Mesenchymal stem cell (in vitro differentiated cells and primary cell): ENCODE results near the gene NR1I2.

ENCODE experiments used
- DNase-seq: peaks from one replicate; pipeline ENCODE4 v3.0.0-alpha.2; 2013
- H2AFZ ChIP-seq: one replicate; pipeline ENCODE4 v1.6.1; 2013; ENCODE audit warnings: low read depth, mild to moderate bottlenecking, control low read depth, inconsistent platforms, low read length, moderate library complexity
- H2AK5ac ChIP-seq: 2 replicates; pipeline ENCODE4 v1.6.1; 2013; ENCODE audit warnings: low read length, moderate library complexity, mild to moderate bottlenecking, inconsistent platforms; ENCODE audit not compliant: severe bottlenecking
- H2BK120ac ChIP-seq: one replicate; pipeline ENCODE4 v1.6.1; 2013; ENCODE audit warnings: low read depth, mild to moderate bottlenecking, inconsistent platforms, low read length, moderate library complexity
- H2BK12ac ChIP-seq, 2 experiments: one replicate each; pipeline ENCODE4 v1.6.1; 2013; ENCODE audit warnings: inconsistent platforms in 2 of 2, low read length in 2 of 2, mild to moderate bottlenecking in 2 of 2, moderate library complexity in 2 of 2, control low read depth in 1 of 2
- H2BK15ac ChIP-seq: one replicate; pipeline ENCODE4 v1.6.1; 2013; ENCODE audit warnings: mild to moderate bottlenecking, low read depth, inconsistent platforms; ENCODE audit not compliant: poor library complexity, severe bottlenecking
- H2BK5ac ChIP-seq: 2 replicates; pipeline ENCODE4 v1.6.1; 2013; ENCODE audit warnings: low read depth, mild to moderate bottlenecking, low read length, control low read depth, inconsistent platforms; ENCODE audit not compliant: poor library complexity, severe bottlenecking
- H3K14ac ChIP-seq, 2 experiments: one replicate each; pipeline ENCODE4 v1.6.1; 2013; ENCODE audit warnings: inconsistent platforms in 2 of 2, low read length in 2 of 2, control low read depth in 1 of 2, mild to moderate bottlenecking in 1 of 2, moderate library complexity in 1 of 2
- H3K18ac ChIP-seq, 2 experiments: one replicate each; pipeline ENCODE4 v1.6.1; 2013; ENCODE audit warnings: inconsistent platforms in 2 of 2, low read length in 2 of 2, control low read depth in 1 of 2, low read depth in 1 of 2, mild to moderate bottlenecking in 1 of 2
- H3K23ac ChIP-seq, 2 experiments: one replicate each; pipeline ENCODE4 v1.6.1; 2013; ENCODE audit warnings: inconsistent platforms in 2 of 2, low read length in 2 of 2, mild to moderate bottlenecking in 2 of 2, moderate library complexity in 2 of 2, control low read depth in 1 of 2
- H3K27ac ChIP-seq: 2 replicates; pipeline ENCODE4 v1.5.1; 2013; ENCODE audit warnings: mild to moderate bottlenecking, moderate library complexity, low read length, control low read depth, inconsistent platforms; ENCODE audit not compliant: poor library complexity, severe bottlenecking
- H3K27me3 ChIP-seq, 2 experiments: 2 replicates each; pipeline versions ENCODE4 v1.6.1 to v1.7.0; 2013; ENCODE audit warnings: low read length in 2 of 2, mild to moderate bottlenecking in 2 of 2, moderate library complexity in 2 of 2, control low read depth in 1 of 2, inconsistent platforms in 1 of 2; ENCODE audit not compliant: control insufficient read depth in 1 of 2, insufficient read depth in 1 of 2
- H3K36me3 ChIP-seq, 2 experiments: 2 replicates each; pipeline versions ENCODE4 v1.6.1 to v1.7.0; 2013; ENCODE audit warnings: low read length in 2 of 2, control low read depth in 1 of 2, inconsistent platforms in 1 of 2, low read depth in 1 of 2, mild to moderate bottlenecking in 1 of 2; ENCODE audit not compliant: insufficient read depth in 2 of 2, control insufficient read depth in 1 of 2
- H3K4ac ChIP-seq, 2 experiments: one replicate each; pipeline ENCODE4 v1.6.1; 2013; ENCODE audit warnings: inconsistent platforms in 2 of 2, low read length in 2 of 2, mild to moderate bottlenecking in 2 of 2, moderate library complexity in 2 of 2, control low read depth in 1 of 2, low read depth in 1 of 2
- H3K4me1 ChIP-seq: 2 replicates; pipeline ENCODE4 v1.6.1; 2013; ENCODE audit warnings: low read depth, low read length, control low read depth; ENCODE audit not compliant: control insufficient read depth, insufficient read depth
- H3K4me2 ChIP-seq: 2 replicates; pipeline ENCODE4 v1.6.1; 2013; ENCODE audit warnings: low read length, mild to moderate bottlenecking, inconsistent platforms; ENCODE audit not compliant: poor library complexity, severe bottlenecking
- H3K4me3 ChIP-seq, 2 experiments: 2 replicates each; pipeline versions ENCODE4 v1.5.1 to v1.7.0; 2013; ENCODE audit warnings: low read length in 2 of 2, mild to moderate bottlenecking in 2 of 2, control low read depth in 1 of 2, low read depth in 1 of 2; ENCODE audit not compliant: insufficient read depth in 1 of 2
- H3K79me1 ChIP-seq: replicated peaks from 2 replicates; pipeline ENCODE4 v1.6.1; 2013; ENCODE audit warnings: mild to moderate bottlenecking, control low read depth, low read length, inconsistent platforms; ENCODE audit not compliant: poor library complexity, severe bottlenecking
- H3K9ac ChIP-seq: 2 replicates; pipeline ENCODE4 v1.7.0; 2013; ENCODE audit warnings: mild to moderate bottlenecking, low read length, moderate library complexity
- H3K9me3 ChIP-seq: 2 replicates; pipeline ENCODE4 v1.7.0; 2013; ENCODE audit warnings: mild to moderate bottlenecking, low read length; ENCODE audit not compliant: control insufficient read depth
- H4K8ac ChIP-seq: one replicate; pipeline ENCODE4 v1.6.1; 2013; ENCODE audit warnings: inconsistent platforms, mild to moderate bottlenecking, low read length, moderate library complexity
- H4K91ac ChIP-seq: one replicate; pipeline ENCODE4 v1.6.1; 2013; ENCODE audit warnings: mild to moderate bottlenecking, low read length, inconsistent platforms
- WGBS: methylation state at CpG from one replicate; pipeline ENCODE4 v1.1.7; 2013; ENCODE audit warnings: mixed read lengths; 5-methylcytosine and 5-hydroxymethylcytosine counted together

NR1I2 gene

GRCh38 chr3:119794401-119794800, 12.5 kb downstream of the NR1I2 start:
- H2BK120ac ChIP-seq: no peak overlapping the region
- H2BK12ac ChIP-seq: no peak overlapping the region
- no peak overlapping the region for H3K18ac ChIP-seq
- H4K8ac ChIP-seq: no peak overlapping the region
- H3K27ac ChIP-seq: no peak overlapping the region
- H3K9ac ChIP-seq: no peak overlapping the region
- H3K79me1 ChIP-seq: no peaks in the 10 kb centered on the region
- H2AK5ac ChIP-seq: no peak overlapping the region
- no peak overlapping the region for H3K4ac ChIP-seq
- peaks cover 0 to 16% of the 10 kb centered on the region in 2 experiments for H3K27me3 ChIP-seq
- H4K91ac ChIP-seq: no peak overlapping the region
- no peak overlapping the region for H3K23ac ChIP-seq
- 87% methylated on average over 1 of the region's 2 CpGs for WGBS
- no peak overlapping the region for H2AFZ ChIP-seq
- DNase-seq: no peak
- H3K14ac ChIP-seq: no peak overlapping the region
- no peaks in the 10 kb centered on the region for H3K9me3 ChIP-seq
- H3K4me1 ChIP-seq: peaks cover 2% of the 10 kb centered on the region
- no peak overlapping the region for H2BK15ac ChIP-seq
- H3K36me3 ChIP-seq: no peaks in the 10 kb centered on the region
- H2BK5ac ChIP-seq: no peak overlapping the region
- H3K4me2 ChIP-seq: no peak overlapping the region
- no peak overlapping the region for H3K4me3 ChIP-seq

DNA sequence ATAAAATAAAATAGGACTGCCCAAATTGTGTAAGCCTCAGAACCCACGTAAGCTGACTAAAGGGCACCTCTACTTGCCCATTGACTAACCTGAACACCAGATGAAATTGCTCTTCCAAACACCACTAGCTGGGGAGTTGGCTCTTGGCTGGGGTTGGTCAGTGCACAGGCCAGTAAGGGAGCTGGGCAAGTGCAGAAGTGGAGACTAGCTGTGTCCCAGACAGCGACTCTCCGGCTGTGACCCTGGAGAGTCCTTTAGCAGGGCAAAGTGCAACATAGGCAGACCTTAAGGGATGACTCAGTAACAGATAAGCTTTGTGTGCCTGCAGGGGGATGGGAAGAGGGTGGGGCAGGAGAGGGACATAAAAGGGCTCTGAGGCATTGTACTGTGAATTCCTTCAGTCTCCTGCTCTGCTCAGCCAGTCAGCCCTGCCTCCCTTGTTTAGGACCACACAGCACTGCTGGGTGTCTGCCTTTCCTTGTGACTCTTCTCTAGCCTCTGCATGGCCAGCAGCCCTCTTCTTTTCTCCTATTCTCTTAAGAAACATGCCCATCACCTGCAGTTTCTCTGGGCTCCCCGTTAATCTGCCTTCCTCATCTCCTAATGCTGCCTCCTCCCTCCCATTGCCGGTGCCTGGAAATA, 13.2 kb downstream of the NR1I2 start:
- Histone ChIP-seq H4K91ac (no peak overlapping the region), H3K4me1 (peaks cover 2% of the 10 kb centered on the region), H3K27me3 (peaks cover 0 to 16% of the 10 kb centered on the region in 2 experiments), H3K14ac (no peak overlapping the region), H3K4me2 (no peak overlapping the region), H3K9ac (no peak overlapping the region), H2BK12ac (no peak overlapping the region), H2AK5ac (no peak overlapping the region), H2AFZ (no peak overlapping the region), H3K9me3 (no peaks in the 10 kb centered on the region), H2BK5ac (no peak overlapping the region), H3K36me3 (no peaks in the 10 kb centered on the region), H3K4me3 (no peak overlapping the region), H4K8ac (no peak overlapping the region), H3K79me1 (no peaks in the 10 kb centered on the region), H2BK15ac (peak overlapping the region; percentile 60), H3K18ac (no peak overlapping the region), H3K23ac (no peak overlapping the region), H2BK120ac (no peak overlapping the region), H3K4ac (no peak overlapping the region), H3K27ac (no peak overlapping the region)
- WGBS: 36% methylated on average over 5 of the region's 5 CpGs
- peak; percentile 11 for DNase-seq

DNA sequence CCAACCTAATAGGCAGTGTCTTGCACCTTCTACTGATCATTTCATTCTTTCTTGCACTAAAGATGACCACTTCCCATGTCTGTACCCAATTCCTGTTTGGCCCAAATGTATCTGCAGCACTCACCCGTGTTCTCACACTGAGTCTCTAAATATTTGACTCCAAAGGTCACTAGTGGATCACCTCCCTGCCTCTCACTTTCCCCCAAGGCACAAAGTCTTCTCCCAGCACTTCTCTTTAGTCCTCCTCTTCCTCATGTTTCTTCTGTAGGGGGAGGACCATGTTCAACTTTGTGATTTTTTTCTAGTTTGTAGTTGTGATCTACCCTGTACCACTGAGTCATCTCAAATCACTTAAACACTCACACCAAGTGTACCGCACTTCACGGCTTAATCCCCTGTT, 13.9 kb downstream of the NR1I2 start:
- H3K36me3 ChIP-seq: no peaks in the 10 kb centered on the region
- H2AFZ ChIP-seq: no peak overlapping the region
- H3K9me3 ChIP-seq: no peaks in the 10 kb centered on the region
- peaks cover 2% of the 10 kb centered on the region for H3K4me1 ChIP-seq
- no peak overlapping the region for H2BK12ac ChIP-seq
- 74% methylated on average over 3 of the region's 3 CpGs for WGBS
- no peak overlapping the region for H3K4ac ChIP-seq
- no peak overlapping the region for H4K8ac ChIP-seq
- no peak overlapping the region for H3K4me3 ChIP-seq
- H2BK15ac ChIP-seq: no peak overlapping the region
- H3K14ac ChIP-seq: no peak overlapping the region
- no peak overlapping the region for H2BK5ac ChIP-seq
- H3K79me1 ChIP-seq: no peaks in the 10 kb centered on the region
- H3K4me2 ChIP-seq: no peak overlapping the region
- H2BK120ac ChIP-seq: no peak overlapping the region
- no peak overlapping the region for H3K9ac ChIP-seq
- H2AK5ac ChIP-seq: no peak overlapping the region
- DNase-seq: no peak
- H3K18ac ChIP-seq: no peak overlapping the region
- no peak overlapping the region for H3K27ac ChIP-seq
- peaks cover 0 to 16% of the 10 kb centered on the region in 2 experiments for H3K27me3 ChIP-seq
- H3K23ac ChIP-seq: no peak overlapping the region
- H4K91ac ChIP-seq: peak overlapping the region; percentile 13

DNA sequence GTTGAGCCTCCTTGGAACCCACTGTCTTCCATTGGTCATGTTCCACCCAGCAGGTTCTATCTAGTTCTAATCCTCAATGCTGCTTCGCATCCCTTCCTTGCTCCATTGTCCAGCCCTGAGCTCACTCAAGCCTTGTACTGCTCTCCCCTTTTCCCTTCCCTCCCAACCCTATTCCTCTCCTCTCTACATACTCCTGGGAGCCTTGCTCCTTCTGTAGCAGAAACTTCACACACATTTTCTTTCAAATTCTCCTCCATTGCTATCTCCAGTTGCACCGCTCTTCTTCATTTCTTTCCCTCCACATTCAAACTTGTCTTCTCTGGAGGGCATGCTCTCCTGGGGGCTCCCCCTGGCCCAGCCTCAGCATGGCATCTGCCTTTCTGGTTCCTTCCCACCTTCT, 14.5 kb downstream of the NR1I2 start:
- H3K14ac ChIP-seq: no peak overlapping the region
- H3K9me3 ChIP-seq: no peaks in the 10 kb centered on the region
- no peak overlapping the region for H4K91ac ChIP-seq
- H2BK5ac ChIP-seq: no peak overlapping the region
- H2BK120ac ChIP-seq: no peak overlapping the region
- no peak overlapping the region for H3K4me3 ChIP-seq
- H2AFZ ChIP-seq: no peak overlapping the region
- H3K4me2 ChIP-seq: no peak overlapping the region
- DNase-seq: no peak
- no peak overlapping the region for H2BK12ac ChIP-seq
- H3K23ac ChIP-seq: no peak overlapping the region
- H3K27ac ChIP-seq: no peak overlapping the region
- no peak overlapping the region for H3K4ac ChIP-seq
- H3K9ac ChIP-seq: no peak overlapping the region
- peaks cover 2% of the 10 kb centered on the region for H3K4me1 ChIP-seq
- no peaks in the 10 kb centered on the region for H3K79me1 ChIP-seq
- no peak overlapping the region for H2AK5ac ChIP-seq
- H3K18ac ChIP-seq: no peak overlapping the region
- H3K27me3 ChIP-seq: peaks cover 2 to 19% of the 10 kb centered on the region in 2 experiments
- H2BK15ac ChIP-seq: no peak overlapping the region
- no peaks in the 10 kb centered on the region for H3K36me3 ChIP-seq
- H4K8ac ChIP-seq: no peak overlapping the region
- WGBS: 99% methylated on average over 2 of the region's 2 CpGs
